Neuronal stem cell (in vitro differentiated cells): Measurements from ENCODE around the gene PPARD.
"Not testable (repeated sequence)": the region's sequence is repeated elsewhere in the genome, so short reads cannot be mapped to it uniquely, and the experiment has no call there.

Experiments
- DNase-seq: peaks from one replicate; pipeline ENCODE4 v3.0.0-alpha.2; 2013; ENCODE audit warnings: low spot score
- H2AFZ ChIP-seq: one replicate; pipeline ENCODE4 v1.6.1; 2013; ENCODE audit warnings: mild to moderate bottlenecking, low read length, inconsistent platforms
- H2AK5ac ChIP-seq: 2 replicates; pipeline ENCODE4 v1.6.1; 2013; ENCODE audit warnings: low read depth, mild to moderate bottlenecking, inconsistent platforms, low read length, moderate library complexity, mixed read lengths
- H2BK120ac ChIP-seq: 2 replicates; pipeline ENCODE4 v1.6.1; 2013; ENCODE audit warnings: low read depth, mild to moderate bottlenecking, inconsistent platforms, low read length, moderate library complexity, mixed read lengths
- H2BK12ac ChIP-seq: one replicate; pipeline ENCODE4 v1.6.1; 2013; ENCODE audit warnings: low read length, inconsistent platforms
- H2BK15ac ChIP-seq: 2 replicates; pipeline ENCODE4 v1.6.1; 2013; ENCODE audit warnings: mild to moderate bottlenecking, low read length, inconsistent platforms, mixed read lengths
- H2BK5ac ChIP-seq: one replicate; pipeline ENCODE4 v1.6.1; 2013; ENCODE audit warnings: inconsistent platforms, mild to moderate bottlenecking, low read length, moderate library complexity
- H3K14ac ChIP-seq: one replicate; pipeline ENCODE4 v1.6.1; 2013; ENCODE audit warnings: low read length, inconsistent platforms
- H3K18ac ChIP-seq: 2 replicates; pipeline ENCODE4 v1.6.1; 2013; ENCODE audit warnings: low read length, inconsistent platforms
- H3K23ac ChIP-seq: 2 replicates; pipeline ENCODE4 v1.6.1; 2013; ENCODE audit warnings: low read depth, mild to moderate bottlenecking, mixed read lengths, low read length, inconsistent platforms; ENCODE audit not compliant: poor library complexity
- H3K27ac ChIP-seq: replicated peaks from 3 replicates; pipeline ENCODE4 v1.5.1; 2013; ENCODE audit warnings: low read length, inconsistent platforms
- H3K27me3 ChIP-seq, 3 experiments: 2 replicates each; pipeline ENCODE4 v1.6.1; 2013; ENCODE audit warnings: low read length in 3 of 3, mild to moderate bottlenecking in 2 of 3, inconsistent platforms in 1 of 3, low read depth in 1 of 3, mixed read lengths in 1 of 3, moderate library complexity in 1 of 3; ENCODE audit not compliant: control insufficient read depth in 3 of 3, insufficient read depth in 3 of 3
- H3K36me3 ChIP-seq, 2 donors: replicated peaks in 1 of 2; 2 replicates each; pipeline ENCODE4 v1.6.1; 2013; ENCODE audit warnings: low read length in 2 of 2; ENCODE audit not compliant: control insufficient read depth in 2 of 2, insufficient read depth in 2 of 2
- H3K4ac ChIP-seq: 2 replicates; pipeline ENCODE4 v1.6.1; 2013; ENCODE audit warnings: inconsistent platforms, mild to moderate bottlenecking, low read length, moderate library complexity
- H3K4me1 ChIP-seq, 2 donors: 1 replicate in 1 of 2; 2 replicates in 1 of 2; pipeline ENCODE4 v1.6.1; 2013; ENCODE audit warnings: low read length in 2 of 2, low read depth in 1 of 2; ENCODE audit not compliant: control insufficient read depth in 2 of 2, insufficient read depth in 1 of 2
- H3K4me2 ChIP-seq: one replicate; pipeline ENCODE4 v1.6.1; 2013; ENCODE audit warnings: mild to moderate bottlenecking, low read length, inconsistent platforms; ENCODE audit not compliant: insufficient read depth, poor library complexity, severe bottlenecking
- H3K4me3 ChIP-seq, 2 donors: 2 replicates each; pipeline ENCODE4 v1.5.1; 2013; ENCODE audit warnings: low read length in 2 of 2, mild to moderate bottlenecking in 2 of 2, inconsistent platforms in 1 of 2, moderate library complexity in 1 of 2
- H3K79me1 ChIP-seq: one replicate; pipeline ENCODE4 v1.6.1; 2013; ENCODE audit warnings: low read depth, mild to moderate bottlenecking, inconsistent platforms, low read length, moderate library complexity
- H3K9ac ChIP-seq: one replicate; pipeline ENCODE4 v1.6.1; 2013; ENCODE audit warnings: mild to moderate bottlenecking, low read depth, low read length, inconsistent platforms; ENCODE audit not compliant: poor library complexity
- H3K9me3 ChIP-seq, 2 donors: replicated peaks in 1 of 2; 2 replicates each; pipeline versions ENCODE3 to v1.6.1; 2013; ENCODE audit warnings: low read length in 2 of 2, mild to moderate bottlenecking in 2 of 2, inconsistent platforms in 1 of 2, low read depth in 1 of 2, mixed read lengths in 1 of 2, moderate library complexity in 1 of 2; ENCODE audit not compliant: control insufficient read depth in 2 of 2, insufficient read depth in 1 of 2
- H4K8ac ChIP-seq: one replicate; pipeline ENCODE4 v1.6.1; 2013; ENCODE audit warnings: low read depth, mild to moderate bottlenecking, inconsistent platforms, low read length, moderate library complexity
- H4K91ac ChIP-seq: one replicate; pipeline ENCODE4 v1.6.1; 2013; ENCODE audit warnings: low read length, low read depth, mild to moderate bottlenecking, inconsistent platforms; ENCODE audit not compliant: poor library complexity
- WGBS, 2 donors: extraction: QIAGEN DNeasy Blood & Tissue Kit; methylation state at CpG; one replicate each; pipeline ENCODE4 v1.1.7; 2013; ENCODE audit warnings: missing lambda C conversion rate in 2 of 2, mixed read lengths in 1 of 2; ENCODE audit not compliant: insufficient read length in 2 of 2, insufficient replicate concordance in 1 of 2; ENCODE audit errors: extremely low coverage in 2 of 2; 5-methylcytosine and 5-hydroxymethylcytosine counted together

Gene PPARD

GRCh38 chr6:35428421-35429149 lies 86.2 kb downstream of the PPARD start:
- Histone ChIP-seq H2AK5ac (no peak overlapping the region), H3K4ac (no peak overlapping the region), H2BK120ac (no peak overlapping the region), H3K9me3 (peaks cover 11 to 17% of the 10 kb centered on the region in 2 donors), H2BK12ac (no peak overlapping the region), H2BK15ac (peak overlapping the region; percentile 20), H2BK5ac (no peak overlapping the region), H2AFZ (no peak overlapping the region), H3K4me1 (peaks cover 0 to 9% of the 10 kb centered on the region in 2 donors), H3K79me1 (no peaks in the 10 kb centered on the region), H3K14ac (no peak overlapping the region), H4K91ac (no peak overlapping the region), H3K4me2 (no peak overlapping the region), H3K27me3 (no peaks in the 10 kb centered on the region), H4K8ac (no peak overlapping the region), H3K9ac (no peak overlapping the region), H3K36me3 (peaks cover 7 to 24% of the 10 kb centered on the region in 2 donors), H3K23ac (no peak overlapping the region), H3K18ac (no peak overlapping the region), H3K27ac (no peak overlapping the region), H3K4me3 (no peak overlapping the region)
- WGBS, 2 donors: no CpG with 5 or more reads among the region's 10 CpGs
- DNase-seq: no peak

- Histone ChIP-seq H3K4me3 (no peak overlapping the region), H4K8ac (no peak overlapping the region), H3K4me2 (no peak overlapping the region), H3K14ac (no peak overlapping the region), H3K18ac (no peak overlapping the region), H3K9me3 (peaks cover 11 to 17% of the 10 kb centered on the region in 2 donors), H2AFZ (no peak overlapping the region), H3K27me3 (no peaks in the 10 kb centered on the region), H3K9ac (no peak overlapping the region), H3K23ac (no peak overlapping the region), H3K4me1 (peaks cover 0 to 9% of the 10 kb centered on the region in 2 donors), H3K4ac (no peak overlapping the region), H4K91ac (no peak overlapping the region), H2BK5ac (no peak overlapping the region), H2AK5ac (no peak overlapping the region), H3K79me1 (no peaks in the 10 kb centered on the region), H2BK15ac (no peak overlapping the region), H2BK120ac (no peak overlapping the region), H3K36me3 (peaks cover 5 to 15% of the 10 kb centered on the region in 2 donors), H2BK12ac (no peak overlapping the region), H3K27ac (no peak overlapping the region)
- WGBS, 2 donors: no CpG with 5 or more reads among the region's 2 CpGs
- no peak for DNase-seq
Observed at GRCh38 chr6:35429463-35429862, 87.1 kb downstream of the PPARD start.

- no peak overlapping the region for H4K8ac ChIP-seq
- H2BK120ac ChIP-seq: no peak overlapping the region
- no peak overlapping the region for H3K18ac ChIP-seq
- H3K9ac ChIP-seq: no peak overlapping the region
- H3K4me3 ChIP-seq: no peak overlapping the region
- H3K9me3 ChIP-seq: peaks cover 11 to 17% of the 10 kb centered on the region in 2 donors
- H3K14ac ChIP-seq: no peak overlapping the region
- H3K4ac ChIP-seq: no peak overlapping the region
- no peak overlapping the region for H2BK15ac ChIP-seq
- H2BK12ac ChIP-seq: no peak overlapping the region
- no CpG with 5 or more reads among the region's 4 CpGs for WGBS, 2 donors
- peaks cover 0 to 2% of the 10 kb centered on the region in 2 donors for H3K36me3 ChIP-seq
- DNase-seq: no peak
- no peak overlapping the region for H2AFZ ChIP-seq
- no peak overlapping the region for H2AK5ac ChIP-seq
- H3K79me1 ChIP-seq: no peaks in the 10 kb centered on the region
- peaks cover 0 to 1% of the 10 kb centered on the region in 2 donors for H3K4me1 ChIP-seq
- no peak overlapping the region for H2BK5ac ChIP-seq
- no peak overlapping the region for H4K91ac ChIP-seq
- no peaks in the 10 kb centered on the region for H3K27me3 ChIP-seq
- no peak overlapping the region for H3K27ac ChIP-seq
- H3K23ac ChIP-seq: no peak overlapping the region
- no peak overlapping the region for H3K4me2 ChIP-seq
Observed at GRCh38 chr6:35432291-35432690, 89.9 kb downstream of the PPARD start.

GRCh38 chr6:35432702-35433101 lies 90.3 kb downstream of the PPARD start:
- not testable (repeated sequence) for H3K9ac ChIP-seq, H3K4me1 ChIP-seq, H3K27me3 ChIP-seq, H2BK120ac ChIP-seq, H3K18ac ChIP-seq, H3K4me3 ChIP-seq, H2BK5ac ChIP-seq, H2AFZ ChIP-seq, H2BK12ac ChIP-seq, H3K36me3 ChIP-seq, H2AK5ac ChIP-seq, H3K27ac ChIP-seq, H3K23ac ChIP-seq, H4K91ac ChIP-seq, DNase-seq, H3K4ac ChIP-seq, H3K79me1 ChIP-seq, H3K4me2 ChIP-seq, H3K14ac ChIP-seq, H4K8ac ChIP-seq, H2BK15ac ChIP-seq
- no CpG with 5 or more reads among the region's 3 CpGs for WGBS, 2 donors
- peaks cover 11 to 17% of the 10 kb centered on the region in 2 donors for H3K9me3 ChIP-seq
